IPS-20b (cell line): ENCODE results near the gene TMEM52B.
"Not testable (repeated sequence)": the region's sequence is repeated elsewhere in the genome, so short reads cannot be mapped to it uniquely, and the experiment has no call there.

Experiments used
- H3K27ac ChIP-seq: one replicate; pipeline ENCODE4 v1.5.1; 2013; ENCODE audit warnings: low read length
- H3K27me3 ChIP-seq: 2 replicates; pipeline ENCODE4 v1.6.1; 2013; ENCODE audit warnings: mild to moderate bottlenecking, low read length, inconsistent platforms; ENCODE audit not compliant: insufficient read depth
- H3K36me3 ChIP-seq: 2 replicates; pipeline ENCODE4 v1.6.1; 2013; ENCODE audit warnings: low read depth, mild to moderate bottlenecking, inconsistent platforms, low read length, moderate library complexity; ENCODE audit not compliant: insufficient read depth
- H3K4me1 ChIP-seq: 2 replicates; pipeline ENCODE4 v1.6.1; 2013; ENCODE audit warnings: mild to moderate bottlenecking, control low read depth, inconsistent platforms, low read length, moderate library complexity; ENCODE audit not compliant: insufficient read depth
- H3K4me3 ChIP-seq: 2 replicates; pipeline ENCODE4 v1.5.1; 2013; ENCODE audit warnings: mild to moderate bottlenecking, low read length, inconsistent platforms
- H3K9ac ChIP-seq: 2 replicates; pipeline ENCODE4 v1.6.1; 2013; ENCODE audit warnings: low read depth, mild to moderate bottlenecking, inconsistent platforms, low read length, moderate library complexity
- H3K9me3 ChIP-seq: 2 replicates; pipeline ENCODE4 v1.6.1; 2013; ENCODE audit warnings: mild to moderate bottlenecking, low read depth, low read length, inconsistent platforms; ENCODE audit not compliant: insufficient read depth

The TMEM52B gene

GRCh38 chr12:10174986-10175614, 3.7 kb upstream of the TMEM52B start:
- H3K27me3 ChIP-seq = no peaks in the 10 kb centered on the region
- no peak overlapping the region for H3K9ac ChIP-seq
- no peaks in the 10 kb centered on the region for H3K4me1 ChIP-seq
- no peaks in the 10 kb centered on the region for H3K36me3 ChIP-seq
- H3K4me3 ChIP-seq = no peak overlapping the region
- H3K9me3 ChIP-seq = no peaks in the 10 kb centered on the region
- no peak overlapping the region for H3K27ac ChIP-seq

- no peak overlapping the region for H3K9ac ChIP-seq
- H3K27me3 ChIP-seq = no peaks in the 10 kb centered on the region
- H3K4me1 ChIP-seq = no peaks in the 10 kb centered on the region
- no peaks in the 10 kb centered on the region for H3K36me3 ChIP-seq
- no peak overlapping the region for H3K4me3 ChIP-seq
- no peak overlapping the region for H3K27ac ChIP-seq
- no peaks in the 10 kb centered on the region for H3K9me3 ChIP-seq
These were observed 2.8 kb upstream of the TMEM52B start for GRCh38 chr12:10175846-10176636.

- Histone ChIP-seq H3K4me1 (no peaks in the 10 kb centered on the region), H3K4me3 (no peak overlapping the region)
These were observed 947 bp downstream of the TMEM52B start for GRCh38 chr12:10179776-10180181.

GRCh38 chr12:10182354-10183049, 3.7 kb downstream of the TMEM52B start:
- Histone ChIP-seq H3K4me1 (no peaks in the 10 kb centered on the region), H3K9me3 (no peaks in the 10 kb centered on the region), H3K36me3 (no peaks in the 10 kb centered on the region), H3K4me3 (no peak overlapping the region), H3K27ac (no peak overlapping the region), H3K27me3 (no peaks in the 10 kb centered on the region), H3K9ac (no peak overlapping the region)

More at GRCh38 chr12:10179776-10180181, 947 bp downstream of the TMEM52B start:
- Histone ChIP-seq H3K27ac (no peak overlapping the region), H3K36me3 (no peaks in the 10 kb centered on the region), H3K9ac (no peak overlapping the region), H3K9me3 (no peaks in the 10 kb centered on the region), H3K27me3 (no peaks in the 10 kb centered on the region)

- Histone ChIP-seq H3K36me3 (no peaks in the 10 kb centered on the region), H3K9ac (no peak overlapping the region), H3K27ac (no peak overlapping the region), H3K9me3 (no peaks in the 10 kb centered on the region), H3K4me3 (no peak overlapping the region), H3K4me1 (no peaks in the 10 kb centered on the region), H3K27me3 (no peaks in the 10 kb centered on the region)
These were observed 5.5 kb downstream of the TMEM52B start for GRCh38 chr12:10184261-10184843.

GRCh38 chr12:10186299-10186698, 7.5 kb downstream of the TMEM52B start:
- Histone ChIP-seq H3K9me3 (no peaks in the 10 kb centered on the region), H3K36me3 (no peaks in the 10 kb centered on the region), H3K27ac (no peak overlapping the region), H3K4me3 (no peak overlapping the region), H3K9ac (no peak overlapping the region), H3K27me3 (no peaks in the 10 kb centered on the region), H3K4me1 (no peaks in the 10 kb centered on the region)

- not testable (repeated sequence) for H3K27ac ChIP-seq, H3K9ac ChIP-seq, H3K4me1 ChIP-seq, H3K9me3 ChIP-seq, H3K27me3 ChIP-seq, H3K4me3 ChIP-seq, H3K36me3 ChIP-seq
These were observed 8.1 kb downstream of the TMEM52B start for GRCh38 chr12:10186958-10187357.

GRCh38 chr12:10189653-10190052, 10.8 kb downstream of the TMEM52B start:
- H3K4me1 ChIP-seq = peaks cover 9% of the 10 kb centered on the region
- H3K9ac ChIP-seq = no peak overlapping the region
- H3K27ac ChIP-seq = no peak overlapping the region
- no peaks in the 10 kb centered on the region for H3K27me3 ChIP-seq
- H3K36me3 ChIP-seq = no peaks in the 10 kb centered on the region
- no peaks in the 10 kb centered on the region for H3K9me3 ChIP-seq
- H3K4me3 ChIP-seq = no peak overlapping the region

- H3K36me3 ChIP-seq = no peaks in the 10 kb centered on the region
- no peak overlapping the region for H3K27ac ChIP-seq
- no peak overlapping the region for H3K9ac ChIP-seq
- H3K27me3 ChIP-seq = no peaks in the 10 kb centered on the region
- H3K9me3 ChIP-seq = no peaks in the 10 kb centered on the region
- no peak overlapping the region for H3K4me3 ChIP-seq
- H3K4me1 ChIP-seq = peaks cover 9% of the 10 kb centered on the region
These were observed 11.9 kb downstream of the TMEM52B start for GRCh38 chr12:10190558-10191388.

- H3K4me3 ChIP-seq = no peak overlapping the region
- H3K27me3 ChIP-seq = no peaks in the 10 kb centered on the region
- no peaks in the 10 kb centered on the region for H3K9me3 ChIP-seq
- peaks cover 9% of the 10 kb centered on the region for H3K4me1 ChIP-seq
- no peaks in the 10 kb centered on the region for H3K36me3 ChIP-seq
- H3K27ac ChIP-seq = no peak overlapping the region
- no peak overlapping the region for H3K9ac ChIP-seq
These were observed 13.0 kb downstream of the TMEM52B start for GRCh38 chr12:10191865-10192264.

- H3K27ac ChIP-seq = no peak overlapping the region
- H3K9me3 ChIP-seq = no peaks in the 10 kb centered on the region
- no peak overlapping the region for H3K4me3 ChIP-seq
- no peak overlapping the region for H3K9ac ChIP-seq
- no peaks in the 10 kb centered on the region for H3K36me3 ChIP-seq
- H3K4me1 ChIP-seq = peaks cover 9% of the 10 kb centered on the region
- H3K27me3 ChIP-seq = no peaks in the 10 kb centered on the region
These were observed 15.4 kb downstream of the TMEM52B start for GRCh38 chr12:10194160-10194670.
